GM12891 (cell line): Measurements from ENCODE around the gene ANKS3.

ENCODE experiments used
- POLR2A ChIP-seq: IDR thresholded peaks from 2 replicates; pipeline ENCODE4 v1.6.1; 2011; ENCODE audit warnings: low read depth, low read length, control low read depth
- POLR2AphosphoS5 ChIP-seq: IDR thresholded peaks from 2 replicates; pipeline ENCODE4 v1.6.1; 2011; ENCODE audit warnings: low read depth, low read length, control low read depth
- SPI1 ChIP-seq: IDR thresholded peaks from 2 replicates; pipeline ENCODE4 v1.6.1; 2011; ENCODE audit warnings: low read depth, low read length, control low read depth
- TAF1 ChIP-seq: IDR thresholded peaks from 2 replicates; pipeline ENCODE4 v1.6.1; 2011; ENCODE audit warnings: low read depth, low read length, control low read depth

GRCh38 chr16:4768549-4769305 lies 34.7 kb upstream of the ANKS3 start:
- TF ChIP-seq TAF1 = no peak
- peak; percentile 57; the same call in 1 of the 2 replicates for TF ChIP-seq POLR2AphosphoS5
- TF ChIP-seq POLR2A = peak; percentile 62; the same call in 1 of the 2 replicates
- TF ChIP-seq SPI1 = no peak
